Prostate gland (tissue), 2 donors: ENCODE measurements around the gene CTNNA3.

Experiments used
- POLR2A ChIP-seq: fragments of 450-650 bp; IDR thresholded peaks from one replicate; pipeline ENCODE4 v1.6.1; 2016; ENCODE audit warnings: antibody characterized with exemption, mild to moderate bottlenecking
- TF ChIP-seq, protein P1 (sequence below), 4 experiments: fragments of 200-600 bp in 2 of 4; fragments of 450-650 bp in 2 of 4; sonication (generic) in 2 of 4; IDR thresholded peaks; 1 replicate in 3 of 4; 2 replicates in 1 of 4; pipeline ENCODE4 v1.5.1; 2016 to 2019; ENCODE audit warnings: antibody characterized with exemption in 4 of 4, mild to moderate bottlenecking in 2 of 4, moderate library complexity in 2 of 4

DNA sequence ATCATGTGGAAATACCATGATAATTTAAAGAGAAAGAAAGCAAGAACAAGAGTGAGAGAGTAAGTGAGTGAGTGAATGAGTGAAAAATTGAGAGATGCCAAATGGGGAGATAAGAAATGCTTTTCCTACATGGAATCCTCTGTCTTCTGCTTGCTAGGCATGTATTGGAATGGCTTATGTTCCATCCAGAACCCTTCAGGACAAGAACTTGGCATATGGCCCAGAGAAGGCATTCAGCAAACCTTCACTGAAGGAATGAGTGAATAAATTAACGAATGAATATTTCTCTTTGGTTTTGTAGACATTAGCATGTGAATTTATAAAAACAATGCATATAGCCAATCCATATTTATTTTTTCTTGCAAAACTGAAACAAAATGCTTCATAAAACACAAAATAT lies 608.0 kb downstream of the CTNNA3 start:
- TF ChIP-seq POLR2A = no peak
- TF ChIP-seq, protein P1, sequence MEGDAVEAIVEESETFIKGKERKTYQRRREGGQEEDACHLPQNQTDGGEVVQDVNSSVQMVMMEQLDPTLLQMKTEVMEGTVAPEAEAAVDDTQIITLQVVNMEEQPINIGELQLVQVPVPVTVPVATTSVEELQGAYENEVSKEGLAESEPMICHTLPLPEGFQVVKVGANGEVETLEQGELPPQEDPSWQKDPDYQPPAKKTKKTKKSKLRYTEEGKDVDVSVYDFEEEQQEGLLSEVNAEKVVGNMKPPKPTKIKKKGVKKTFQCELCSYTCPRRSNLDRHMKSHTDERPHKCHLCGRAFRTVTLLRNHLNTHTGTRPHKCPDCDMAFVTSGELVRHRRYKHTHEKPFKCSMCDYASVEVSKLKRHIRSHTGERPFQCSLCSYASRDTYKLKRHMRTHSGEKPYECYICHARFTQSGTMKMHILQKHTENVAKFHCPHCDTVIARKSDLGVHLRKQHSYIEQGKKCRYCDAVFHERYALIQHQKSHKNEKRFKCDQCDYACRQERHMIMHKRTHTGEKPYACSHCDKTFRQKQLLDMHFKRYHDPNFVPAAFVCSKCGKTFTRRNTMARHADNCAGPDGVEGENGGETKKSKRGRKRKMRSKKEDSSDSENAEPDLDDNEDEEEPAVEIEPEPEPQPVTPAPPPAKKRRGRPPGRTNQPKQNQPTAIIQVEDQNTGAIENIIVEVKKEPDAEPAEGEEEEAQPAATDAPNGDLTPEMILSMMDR (IDR thresholded peaks at IDR 0.05) = no peak
